RWPE1 (cell line): ENCODE results near the gene JMJD1C.
"Not testable (repeated sequence)": the region's sequence is repeated elsewhere in the genome, so short reads cannot be mapped to it uniquely, and the experiment has no call there.

ENCODE experiments used
- CTCF ChIA-PET: fragments of 350-600 bp; sonication (Branson Sonifier 250); formaldehyde crosslinking; extraction: SDS; loops from one replicate; lab custom pipeline; 2021; lab: Yijun Ruan, JAX
- POLR2A ChIA-PET: fragments of 400-600 bp; formaldehyde crosslinking; extraction: SDS; loops from one replicate; lab custom pipeline; 2020; ENCODE audit warnings: antibody characterized with exemption; ENCODE audit not compliant: low non-redundant PET; lab: Yijun Ruan, JAX
- DNase-seq: peaks from one replicate; pipeline ENCODE4 v3.0.0; 2012; ENCODE audit warnings: low spot score
- H3K27ac ChIP-seq: fragments of 450-650 bp; 2 replicates; pipeline ENCODE4 v1.5.1; 2017
- TF ChIP-seq, protein P1 (sequence below): fragments of 450-650 bp; conservative IDR thresholded peaks from 2 replicates; pipeline ENCODE4 v1.5.1; 2017; ENCODE audit warnings: low read depth, mild to moderate bottlenecking

JMJD1C gene

GRCh38 chr10:63496561-63496960 is 30.8 kb upstream of the JMJD1C start:
- ChIA-PET POLR2A (no interaction called here), CTCF (no interaction called here)
- DNase-seq = no peak

DNA sequence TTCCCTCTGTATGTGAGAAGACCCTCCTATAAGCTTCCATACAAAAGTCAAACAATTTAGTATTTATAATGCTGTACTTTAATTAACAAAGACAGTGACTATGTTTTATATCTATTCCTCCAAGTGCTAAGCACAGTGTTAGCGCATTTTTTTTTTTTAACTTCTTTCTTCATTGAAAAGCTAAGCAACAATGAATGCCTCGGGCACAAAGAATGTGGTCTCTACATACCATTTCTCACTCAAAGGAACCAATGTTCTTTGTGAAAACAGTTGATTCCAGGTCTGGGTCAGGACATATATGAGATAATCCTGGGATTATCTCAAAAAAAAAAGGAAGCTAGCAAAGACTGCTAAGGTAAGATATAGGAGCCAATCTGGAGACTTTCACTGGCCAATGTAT is 29.2 kb upstream of the JMJD1C start:
- POLR2A ChIA-PET = no interaction called here
- CTCF ChIA-PET = no interaction called here
- TF ChIP-seq, protein P1, sequence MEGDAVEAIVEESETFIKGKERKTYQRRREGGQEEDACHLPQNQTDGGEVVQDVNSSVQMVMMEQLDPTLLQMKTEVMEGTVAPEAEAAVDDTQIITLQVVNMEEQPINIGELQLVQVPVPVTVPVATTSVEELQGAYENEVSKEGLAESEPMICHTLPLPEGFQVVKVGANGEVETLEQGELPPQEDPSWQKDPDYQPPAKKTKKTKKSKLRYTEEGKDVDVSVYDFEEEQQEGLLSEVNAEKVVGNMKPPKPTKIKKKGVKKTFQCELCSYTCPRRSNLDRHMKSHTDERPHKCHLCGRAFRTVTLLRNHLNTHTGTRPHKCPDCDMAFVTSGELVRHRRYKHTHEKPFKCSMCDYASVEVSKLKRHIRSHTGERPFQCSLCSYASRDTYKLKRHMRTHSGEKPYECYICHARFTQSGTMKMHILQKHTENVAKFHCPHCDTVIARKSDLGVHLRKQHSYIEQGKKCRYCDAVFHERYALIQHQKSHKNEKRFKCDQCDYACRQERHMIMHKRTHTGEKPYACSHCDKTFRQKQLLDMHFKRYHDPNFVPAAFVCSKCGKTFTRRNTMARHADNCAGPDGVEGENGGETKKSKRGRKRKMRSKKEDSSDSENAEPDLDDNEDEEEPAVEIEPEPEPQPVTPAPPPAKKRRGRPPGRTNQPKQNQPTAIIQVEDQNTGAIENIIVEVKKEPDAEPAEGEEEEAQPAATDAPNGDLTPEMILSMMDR = no peak
- no peak overlapping the region for H3K27ac ChIP-seq
- DNase-seq = no peak

More at GRCh38 chr10:63496561-63496960, 30.8 kb upstream of the JMJD1C start:
- TF ChIP-seq, protein P1 = no peak
- no peak overlapping the region for H3K27ac ChIP-seq

DNA sequence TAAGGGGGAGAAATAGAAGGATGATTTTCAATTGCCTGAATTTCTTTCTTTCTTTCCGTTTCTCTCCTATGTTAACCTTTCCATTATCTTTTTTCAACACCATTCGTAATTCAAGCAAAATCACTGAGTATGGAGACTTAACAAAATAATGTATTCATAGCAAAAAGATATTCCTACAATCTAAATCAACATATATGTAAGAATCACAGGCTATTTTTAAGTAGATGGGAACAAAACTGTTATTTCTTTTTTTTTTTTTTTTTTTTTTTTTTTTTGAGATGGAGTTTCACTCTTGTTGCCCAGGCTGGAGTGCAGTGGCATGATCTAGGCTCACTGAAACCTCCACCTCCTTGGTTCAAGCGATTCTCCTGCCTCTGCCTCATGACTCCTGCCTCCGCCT is 27.2 kb upstream of the JMJD1C start:
- DNase-seq = no peak
- POLR2A ChIA-PET = no interaction called here
- TF ChIP-seq, protein P1 = no peak
- no peak overlapping the region for H3K27ac ChIP-seq
- CTCF ChIA-PET = no interaction called here

DNA sequence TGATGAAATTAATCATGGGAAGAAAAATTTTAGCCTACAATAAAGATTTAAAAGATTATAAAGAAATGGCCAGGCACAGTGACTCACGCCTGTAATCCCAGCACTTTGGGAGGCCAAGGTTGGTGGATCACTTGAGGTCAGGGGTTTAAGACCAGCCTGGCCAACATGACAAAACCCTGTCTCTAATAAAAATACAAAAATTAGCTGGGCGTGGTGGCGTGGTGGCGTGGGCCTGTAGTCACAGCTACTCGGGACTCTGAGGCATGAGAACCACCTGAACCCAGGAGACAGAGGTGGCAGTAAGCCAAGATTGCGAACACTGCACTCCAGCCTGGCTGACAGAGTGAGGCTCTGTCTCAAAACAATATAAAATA is 26.5 kb upstream of the JMJD1C start:
- POLR2A ChIA-PET, CTCF ChIA-PET, DNase-seq: not testable (repeated sequence)
- peak overlapping the region; percentile 79 for H3K27ac ChIP-seq

DNA sequence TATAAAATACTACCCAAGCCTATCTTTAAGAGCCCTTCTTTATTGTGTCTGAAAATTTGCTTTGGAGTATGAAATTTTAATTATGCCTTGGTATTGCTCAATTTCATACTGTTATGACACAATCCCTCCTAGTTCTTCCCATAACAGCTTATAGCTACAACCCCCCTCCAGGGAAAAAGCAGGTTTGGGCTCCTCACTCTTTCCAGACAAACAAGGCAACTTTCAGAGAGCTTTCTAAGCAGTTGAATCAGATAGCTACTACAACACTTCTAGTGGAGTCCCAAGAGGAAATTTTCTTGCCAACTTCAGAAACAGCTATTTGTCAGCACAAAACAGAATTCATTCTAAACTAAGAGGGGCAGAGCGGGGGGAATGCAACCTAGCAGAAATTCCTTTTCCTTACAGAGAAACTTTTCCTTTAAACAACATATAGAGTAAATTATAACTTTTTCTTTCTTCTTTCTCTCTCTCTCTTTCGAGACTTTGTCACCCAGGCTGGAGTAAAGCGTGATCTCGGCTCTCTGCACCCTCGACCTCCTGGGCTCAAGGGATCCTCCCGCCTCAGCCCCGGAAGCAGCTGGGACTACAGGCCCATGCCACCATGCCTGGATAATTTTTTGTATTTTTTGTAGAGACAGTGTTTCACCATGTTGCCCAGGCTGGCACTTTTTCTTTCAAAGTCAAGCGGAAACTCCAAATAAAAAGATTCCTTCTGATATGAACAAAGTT is 26.0 kb upstream of the JMJD1C start:
- H3K27ac ChIP-seq = peak overlapping the region; percentile 79
- TF ChIP-seq, protein P1 = no peak
- DNase-seq = peak; percentile 63
- POLR2A ChIA-PET = no interaction called here
- CTCF ChIA-PET = interaction anchor here (0.6 to 0.7 kb wide), 2 partner anchors 32 to 166 kb away, joined by 3 read pairs; no protein-coding TSS in a partner anchor

- DNase-seq = no peak
- TF ChIP-seq, protein P1 = no peak
- H3K27ac ChIP-seq = no peak overlapping the region
- ChIA-PET CTCF (no interaction called here), POLR2A (no interaction called here)
Observed at GRCh38 chr10:63489838-63490237, 24.1 kb upstream of the JMJD1C start.

GRCh38 chr10:63487990-63488389 is 22.2 kb upstream of the JMJD1C start:
- H3K27ac ChIP-seq = no peak overlapping the region
- no peak for DNase-seq
- ChIA-PET CTCF (interaction anchor here (0.6 kb wide), 1 partner anchor 9 kb away, joined by 3 read pairs; no protein-coding TSS in a partner anchor), POLR2A (no interaction called here)
- TF ChIP-seq, protein P1 = no peak
